ENCODE data around the gene CCDC110.

DNA sequence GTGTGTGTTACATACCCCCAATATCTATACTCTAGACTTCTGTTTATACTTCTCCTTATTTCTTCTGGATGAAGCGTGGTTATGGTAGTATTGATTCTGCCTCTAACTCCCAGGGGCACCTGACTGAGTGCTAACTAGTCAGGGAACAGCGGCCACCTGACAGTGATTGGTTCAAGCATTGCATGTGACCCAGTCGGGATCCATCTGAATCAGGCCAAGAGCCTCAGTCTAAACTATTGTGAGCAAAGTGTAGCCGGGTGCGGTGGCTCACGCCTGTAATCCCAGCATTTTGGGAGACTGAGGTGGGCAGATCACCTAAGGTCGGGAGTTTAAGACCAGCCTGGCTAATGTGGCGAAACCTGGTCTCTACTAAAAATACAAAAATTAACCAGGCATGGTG, 10.0 kb downstream of the CCDC110 start:
- TF ChIP-seq MYC (CRISPR knock-in tag; IDR thresholded peaks at IDR 0.05; ENCODE audit: borderline replicate concordance), result no peak
- TF ChIP-seq ZNF597 (CRISPR knock-in tag; IDR thresholded peaks at IDR 0.05), result no peak
- TF ChIP-seq ERF (CRISPR knock-in tag; IDR thresholded peaks at IDR 0.05), result no peak
- no peak for TF ChIP-seq MXI1 (IDR thresholded peaks at IDR 0.05; ENCODE audit: borderline replicate concordance, low read depth, low read length)
- TF ChIP-seq ZFP1 (CRISPR knock-in tag; IDR thresholded peaks at IDR 0.05), result no peak
- TF ChIP-seq, protein P1, sequence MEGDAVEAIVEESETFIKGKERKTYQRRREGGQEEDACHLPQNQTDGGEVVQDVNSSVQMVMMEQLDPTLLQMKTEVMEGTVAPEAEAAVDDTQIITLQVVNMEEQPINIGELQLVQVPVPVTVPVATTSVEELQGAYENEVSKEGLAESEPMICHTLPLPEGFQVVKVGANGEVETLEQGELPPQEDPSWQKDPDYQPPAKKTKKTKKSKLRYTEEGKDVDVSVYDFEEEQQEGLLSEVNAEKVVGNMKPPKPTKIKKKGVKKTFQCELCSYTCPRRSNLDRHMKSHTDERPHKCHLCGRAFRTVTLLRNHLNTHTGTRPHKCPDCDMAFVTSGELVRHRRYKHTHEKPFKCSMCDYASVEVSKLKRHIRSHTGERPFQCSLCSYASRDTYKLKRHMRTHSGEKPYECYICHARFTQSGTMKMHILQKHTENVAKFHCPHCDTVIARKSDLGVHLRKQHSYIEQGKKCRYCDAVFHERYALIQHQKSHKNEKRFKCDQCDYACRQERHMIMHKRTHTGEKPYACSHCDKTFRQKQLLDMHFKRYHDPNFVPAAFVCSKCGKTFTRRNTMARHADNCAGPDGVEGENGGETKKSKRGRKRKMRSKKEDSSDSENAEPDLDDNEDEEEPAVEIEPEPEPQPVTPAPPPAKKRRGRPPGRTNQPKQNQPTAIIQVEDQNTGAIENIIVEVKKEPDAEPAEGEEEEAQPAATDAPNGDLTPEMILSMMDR (CRISPR knock-in tag; IDR thresholded peaks at IDR 0.05), result no peak
- TF ChIP-seq, protein P2, sequence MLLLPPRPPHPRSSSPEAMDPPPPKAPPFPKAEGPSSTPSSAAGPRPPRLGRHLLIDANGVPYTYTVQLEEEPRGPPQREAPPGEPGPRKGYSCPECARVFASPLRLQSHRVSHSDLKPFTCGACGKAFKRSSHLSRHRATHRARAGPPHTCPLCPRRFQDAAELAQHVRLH (CRISPR knock-in tag; IDR thresholded peaks at IDR 0.05; ENCODE audit: borderline replicate concordance, low read depth), result no peak
- TF ChIP-seq ZNF749 (CRISPR knock-in tag; IDR thresholded peaks at IDR 0.05; ENCODE audit: borderline replicate concordance), result no peak
- TF ChIP-seq JUN (CRISPR knock-in tag; IDR thresholded peaks at IDR 0.05), result no peak
- TF ChIP-seq ZNF780A (CRISPR knock-in tag; IDR thresholded peaks at IDR 0.05), result no peak
- TF ChIP-seq FOXP1 (IDR thresholded peaks at IDR 0.05), result no peak
- no peak for TF ChIP-seq FOXP1 (CRISPR knock-in tag; IDR thresholded peaks at IDR 0.05)
